SK-N-SH (cell line): Measurements from ENCODE around the gene ANKUB1.

Experiments used
- EP300 ChIP-seq, 2 experiments: IDR thresholded peaks; 2 replicates each; pipeline versions ENCODE4 v1.4.0 to v1.6.1; 2012; ENCODE audit warnings: borderline replicate concordance in 1 of 2, low read depth in 1 of 2, low read length in 1 of 2
- EZH2phosphoT487 ChIP-seq: fragments of 200-600 bp; sonication (generic); IDR thresholded peaks from 2 replicates; pipeline ENCODE4 v1.6.1; 2017; ENCODE audit warnings: low read depth, mixed run types, mild to moderate bottlenecking, antibody characterized with exemption, moderate library complexity, borderline replicate concordance
- GABPA ChIP-seq: IDR thresholded peaks from 2 replicates; pipeline ENCODE4 v1.4.0; 2012; ENCODE audit warnings: low read depth, mild to moderate bottlenecking
- IRF3 ChIP-seq: fragments of 150-350 bp; IDR thresholded peaks from 2 replicates; pipeline ENCODE4 v1.6.1; 2016; ENCODE audit warnings: mild to moderate bottlenecking, low read depth, low read length
- MEF2A ChIP-seq: IDR thresholded peaks from 2 replicates; pipeline ENCODE4 v1.4.0; 2012; ENCODE audit warnings: low read depth, borderline replicate concordance
- POLR2AphosphoS5 ChIP-seq: IDR thresholded peaks from 2 replicates; pipeline ENCODE4 v1.6.1; 2012; ENCODE audit warnings: low read depth, low read length
- REST ChIP-seq: IDR thresholded peaks from 2 replicates; pipeline ENCODE4 v1.6.1; 2012; ENCODE audit warnings: mild to moderate bottlenecking, low read depth, low read length, moderate library complexity
- SMC3 ChIP-seq: IDR thresholded peaks from 2 replicates; pipeline ENCODE4 v1.6.1; 2012; ENCODE audit warnings: low read depth, low read length, improper control_type of control experiment
- TAF1 ChIP-seq: IDR thresholded peaks from 2 replicates; pipeline ENCODE4 v1.6.1; 2012; ENCODE audit warnings: low read depth, mild to moderate bottlenecking, low read length, moderate library complexity, borderline replicate concordance
- TEAD4 ChIP-seq: IDR thresholded peaks from 2 replicates; pipeline ENCODE4 v1.4.0; 2012; ENCODE audit warnings: mild to moderate bottlenecking, borderline replicate concordance; ENCODE audit not compliant: insufficient read depth
- TF ChIP-seq, protein P1 (sequence below): fragments of 200-600 bp; sonication (generic); IDR thresholded peaks from 2 replicates; pipeline ENCODE4 v1.6.1; 2017; ENCODE audit warnings: antibody characterized with exemption, mild to moderate bottlenecking, moderate library complexity
- TF ChIP-seq, protein P2 (sequence below): fragments of 150-350 bp; IDR thresholded peaks from 2 replicates; pipeline ENCODE4 v1.6.1; 2017; ENCODE audit warnings: antibody characterized with exemption, low read length, low read depth, borderline replicate concordance

DNA sequence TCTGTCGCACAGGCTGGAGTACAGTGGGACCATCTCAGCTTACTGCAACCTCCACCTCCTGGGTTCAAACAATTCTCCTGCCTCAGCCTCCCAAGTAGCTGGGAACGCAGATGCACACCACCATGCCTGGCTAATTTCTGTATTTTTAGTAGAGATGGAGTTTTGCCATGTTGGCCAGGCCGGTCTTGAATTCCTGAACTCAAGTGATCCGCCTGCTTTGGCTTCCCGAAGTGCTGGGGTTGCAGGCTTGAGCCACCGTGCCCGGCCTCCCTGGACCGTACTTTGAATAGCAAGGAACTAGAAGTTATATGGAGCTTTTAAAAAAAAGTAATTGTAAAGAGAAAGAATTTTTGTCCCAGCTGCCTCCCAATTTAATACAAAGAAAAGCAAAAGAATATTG lies 8.3 kb upstream of the ANKUB1 start:
- TF ChIP-seq POLR2AphosphoS5 (no peak), GABPA (no peak), REST (no peak), MEF2A (no peak), IRF3 (no peak), TAF1 (no peak), EP300 (IDR thresholded peaks at IDR 0.05; ENCODE audit: borderline replicate concordance in 1 of 2, low read depth in 1 of 2, low read length in 1 of 2) (no peak), SMC3 (no peak), EZH2phosphoT487 (no peak), TEAD4 (no peak)
- TF ChIP-seq, protein P1, sequence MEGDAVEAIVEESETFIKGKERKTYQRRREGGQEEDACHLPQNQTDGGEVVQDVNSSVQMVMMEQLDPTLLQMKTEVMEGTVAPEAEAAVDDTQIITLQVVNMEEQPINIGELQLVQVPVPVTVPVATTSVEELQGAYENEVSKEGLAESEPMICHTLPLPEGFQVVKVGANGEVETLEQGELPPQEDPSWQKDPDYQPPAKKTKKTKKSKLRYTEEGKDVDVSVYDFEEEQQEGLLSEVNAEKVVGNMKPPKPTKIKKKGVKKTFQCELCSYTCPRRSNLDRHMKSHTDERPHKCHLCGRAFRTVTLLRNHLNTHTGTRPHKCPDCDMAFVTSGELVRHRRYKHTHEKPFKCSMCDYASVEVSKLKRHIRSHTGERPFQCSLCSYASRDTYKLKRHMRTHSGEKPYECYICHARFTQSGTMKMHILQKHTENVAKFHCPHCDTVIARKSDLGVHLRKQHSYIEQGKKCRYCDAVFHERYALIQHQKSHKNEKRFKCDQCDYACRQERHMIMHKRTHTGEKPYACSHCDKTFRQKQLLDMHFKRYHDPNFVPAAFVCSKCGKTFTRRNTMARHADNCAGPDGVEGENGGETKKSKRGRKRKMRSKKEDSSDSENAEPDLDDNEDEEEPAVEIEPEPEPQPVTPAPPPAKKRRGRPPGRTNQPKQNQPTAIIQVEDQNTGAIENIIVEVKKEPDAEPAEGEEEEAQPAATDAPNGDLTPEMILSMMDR = no peak
- TF ChIP-seq, protein P2, sequence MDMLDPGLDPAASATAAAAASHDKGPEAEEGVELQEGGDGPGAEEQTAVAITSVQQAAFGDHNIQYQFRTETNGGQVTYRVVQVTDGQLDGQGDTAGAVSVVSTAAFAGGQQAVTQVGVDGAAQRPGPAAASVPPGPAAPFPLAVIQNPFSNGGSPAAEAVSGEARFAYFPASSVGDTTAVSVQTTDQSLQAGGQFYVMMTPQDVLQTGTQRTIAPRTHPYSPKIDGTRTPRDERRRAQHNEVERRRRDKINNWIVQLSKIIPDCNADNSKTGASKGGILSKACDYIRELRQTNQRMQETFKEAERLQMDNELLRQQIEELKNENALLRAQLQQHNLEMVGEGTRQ = no peak
